Measurements from ENCODE around the gene SLC10A7. TPM values are rescaled to one million over a fixed set of nuclear protein-coding genes. Genes with fewer than 3 reads are reported as not detected.

The SLC10A7 gene
- total and polyA plus RNA-seq, 2 of the 4 experiments (the other 2 are of a cell fraction): 5.2 to 8.4 TPM

DNA sequence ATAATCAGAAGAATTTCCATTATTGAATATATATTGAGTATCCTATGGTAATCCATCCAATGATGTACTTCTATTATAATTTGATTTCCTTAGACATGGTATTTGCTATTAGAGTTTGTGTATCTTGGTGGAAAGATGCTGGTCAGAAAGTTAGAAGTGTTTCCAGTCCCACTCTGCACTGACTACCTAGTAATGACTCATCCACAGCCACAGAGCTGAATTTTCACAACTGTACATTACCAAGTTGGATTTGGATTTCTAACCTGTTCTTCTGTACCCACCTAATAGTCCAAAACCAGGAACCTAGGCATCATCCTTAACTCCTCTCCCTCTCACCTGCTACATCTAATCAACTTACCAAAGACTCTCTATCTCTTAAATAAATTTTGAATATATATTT is 162.0 kb downstream of the SLC10A7 start:
- intact Hi-C loops (cut with micrococcal nuclease): no loop called here
- in situ Hi-C loops (cut with MboI; ENCODE audit: low sequenced_read_pairs): no loop called here
- H3K23ac ChIP-seq (ENCODE audit: low read depth, low read length): no peak overlapping the region

More for the DNA sequence above, 162.0 kb downstream of the SLC10A7 start:
- Histone ChIP-seq H4K8ac (ENCODE audit: low read depth in 2 of 2, low read length in 2 of 2) (no peak overlapping the region), H2BK20ac (ENCODE audit: low read depth, low read length) (no peak overlapping the region), H3K9me1 (ENCODE audit: insufficient read depth, low read length) (no peaks in the 10 kb centered on the region), H3K18ac (ENCODE audit: low read depth, low read length) (no peak overlapping the region), H3K56ac (ENCODE audit: extremely low read depth, insufficient read depth, low read length) (no peak overlapping the region), H4K91ac (ENCODE audit: insufficient read depth, low read depth, low read length) (no peak overlapping the region), H3K14ac (replicated peaks; ENCODE audit: low read depth, low read length) (no peak overlapping the region), H3K36me3 (ENCODE audit: control insufficient read depth, insufficient read depth, low read length) (no peaks in the 10 kb centered on the region), H3K9me3 (ENCODE audit: control insufficient read depth, insufficient read depth, low read length) (no peaks in the 10 kb centered on the region), H3K27ac (ENCODE audit: insufficient read depth, low read length) (no peak overlapping the region), H2AK5ac (ENCODE audit: low read depth, low read length) (no peak overlapping the region), H3K4me2 (ENCODE audit: low read depth, low read length) (no peak overlapping the region), H4K20me1 (ENCODE audit: insufficient read depth, low read length) (no peaks in the 10 kb centered on the region), H2AFZ (replicated peaks; ENCODE audit: low read length, poor library complexity) (no peak overlapping the region), H2BK120ac (ENCODE audit: low read depth, low read length) (no peak overlapping the region), H2BK15ac (ENCODE audit: low read depth, low read length) (no peak overlapping the region), H4K5ac (ENCODE audit: low read depth, low read length) (no peak overlapping the region), H3K79me1 (ENCODE audit: low read depth in 1 of 2, low read length in 2 of 2) (peaks cover 0 to 3% of the 10 kb centered on the region in 2 experiments; a peak in 1 of 4 replicates), H2BK5ac (ENCODE audit: low read depth, low read length, poor library complexity, severe bottlenecking) (no peak overlapping the region), H3K9ac (ENCODE audit: low read depth, low read length) (no peak overlapping the region), H3K4me1 (ENCODE audit: control insufficient read depth, insufficient read depth, low read length) (no peaks in the 10 kb centered on the region), H2AK9ac (replicated peaks; ENCODE audit: low read depth, low read length, poor library complexity) (no peak overlapping the region), H3K4ac (ENCODE audit: low read depth, low read length) (no peak overlapping the region), H3K4me3 (ENCODE audit: insufficient read depth, low read depth, low read length) (no peak overlapping the region), H3K27me3 (ENCODE audit: control insufficient read depth, insufficient read depth, low read length) (no peaks in the 10 kb centered on the region)
- no peak for ATAC-seq (ENCODE audit: low read depth)
- no TSS peak for BruUV-seq (replicated peaks)
- DNase-seq: no peak
- ChIA-PET CTCF (no interaction called here), POLR2A (ENCODE audit: unreplicated experiment) (no interaction called here)
- no peak for TF ChIP-seq POLR2A (IDR thresholded peaks at IDR 0.05; ENCODE audit: low read depth, low read length)
- TF ChIP-seq, protein P1, sequence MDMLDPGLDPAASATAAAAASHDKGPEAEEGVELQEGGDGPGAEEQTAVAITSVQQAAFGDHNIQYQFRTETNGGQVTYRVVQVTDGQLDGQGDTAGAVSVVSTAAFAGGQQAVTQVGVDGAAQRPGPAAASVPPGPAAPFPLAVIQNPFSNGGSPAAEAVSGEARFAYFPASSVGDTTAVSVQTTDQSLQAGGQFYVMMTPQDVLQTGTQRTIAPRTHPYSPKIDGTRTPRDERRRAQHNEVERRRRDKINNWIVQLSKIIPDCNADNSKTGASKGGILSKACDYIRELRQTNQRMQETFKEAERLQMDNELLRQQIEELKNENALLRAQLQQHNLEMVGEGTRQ (IDR thresholded peaks at IDR 0.05; ENCODE audit: low read depth, low read length): no peak
- no peak for TF ChIP-seq RAD21 (IDR thresholded peaks at IDR 0.05; ENCODE audit: low read length)
- TF ChIP-seq BHLHE40 (IDR thresholded peaks at IDR 0.05; ENCODE audit: low read depth, low read length): no peak
- no peak for TF ChIP-seq MXI1 (IDR thresholded peaks at IDR 0.05; ENCODE audit: borderline replicate concordance, low read depth, low read length)
- TF ChIP-seq MAZ (IDR thresholded peaks at IDR 0.05; ENCODE audit: borderline replicate concordance, low read depth, low read length): no peak
- TF ChIP-seq, protein P2, sequence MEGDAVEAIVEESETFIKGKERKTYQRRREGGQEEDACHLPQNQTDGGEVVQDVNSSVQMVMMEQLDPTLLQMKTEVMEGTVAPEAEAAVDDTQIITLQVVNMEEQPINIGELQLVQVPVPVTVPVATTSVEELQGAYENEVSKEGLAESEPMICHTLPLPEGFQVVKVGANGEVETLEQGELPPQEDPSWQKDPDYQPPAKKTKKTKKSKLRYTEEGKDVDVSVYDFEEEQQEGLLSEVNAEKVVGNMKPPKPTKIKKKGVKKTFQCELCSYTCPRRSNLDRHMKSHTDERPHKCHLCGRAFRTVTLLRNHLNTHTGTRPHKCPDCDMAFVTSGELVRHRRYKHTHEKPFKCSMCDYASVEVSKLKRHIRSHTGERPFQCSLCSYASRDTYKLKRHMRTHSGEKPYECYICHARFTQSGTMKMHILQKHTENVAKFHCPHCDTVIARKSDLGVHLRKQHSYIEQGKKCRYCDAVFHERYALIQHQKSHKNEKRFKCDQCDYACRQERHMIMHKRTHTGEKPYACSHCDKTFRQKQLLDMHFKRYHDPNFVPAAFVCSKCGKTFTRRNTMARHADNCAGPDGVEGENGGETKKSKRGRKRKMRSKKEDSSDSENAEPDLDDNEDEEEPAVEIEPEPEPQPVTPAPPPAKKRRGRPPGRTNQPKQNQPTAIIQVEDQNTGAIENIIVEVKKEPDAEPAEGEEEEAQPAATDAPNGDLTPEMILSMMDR (conservative IDR thresholded peaks at IDR 0.05; ENCODE audit: low read depth, low read length): no peak
- TF ChIP-seq RCOR1 (IDR thresholded peaks at IDR 0.05; ENCODE audit: insufficient replicate concordance, low read length): no peak
- TF ChIP-seq RFX5 (IDR thresholded peaks at IDR 0.05; ENCODE audit: low read depth, low read length): no peak
- TF ChIP-seq MAFK (IDR thresholded peaks at IDR 0.05; ENCODE audit: low read depth, low read length): no peak
- no peak for TF ChIP-seq NFE2L2 (IDR thresholded peaks at IDR 0.05; ENCODE audit: low read depth, low read length)
- no peak for TF ChIP-seq CHD1 (IDR thresholded peaks at IDR 0.05; ENCODE audit: low read depth, low read length)
- TF ChIP-seq ELK1 (IDR thresholded peaks at IDR 0.05; ENCODE audit: borderline replicate concordance, low read depth, low read length): no peak
- TF ChIP-seq SMC3 (IDR thresholded peaks at IDR 0.05; ENCODE audit: low read depth, low read length): no peak
- TF ChIP-seq CEBPB (IDR thresholded peaks at IDR 0.05; ENCODE audit: low read depth, low read length): no peak
- no peak for TF ChIP-seq FOS (IDR thresholded peaks at IDR 0.05; ENCODE audit: low read depth, low read length)
- dilution Hi-C loops (cut with HindIII; ENCODE audit: low sequenced_read_pairs, unreplicated experiment): no loop called here
